Neuronal stem cell (in vitro differentiated cells): Measurements from ENCODE around the gene ZNF827.

Experiments
- DNase-seq: peaks from one replicate; pipeline ENCODE4 v3.0.0-alpha.2; 2013; ENCODE audit warnings: low spot score
- H2AFZ ChIP-seq: one replicate; pipeline ENCODE4 v1.6.1; 2013; ENCODE audit warnings: mild to moderate bottlenecking, low read length, inconsistent platforms
- H2AK5ac ChIP-seq: 2 replicates; pipeline ENCODE4 v1.6.1; 2013; ENCODE audit warnings: low read depth, mild to moderate bottlenecking, inconsistent platforms, low read length, moderate library complexity, mixed read lengths
- H2BK120ac ChIP-seq: 2 replicates; pipeline ENCODE4 v1.6.1; 2013; ENCODE audit warnings: low read depth, mild to moderate bottlenecking, inconsistent platforms, low read length, moderate library complexity, mixed read lengths
- H2BK12ac ChIP-seq: one replicate; pipeline ENCODE4 v1.6.1; 2013; ENCODE audit warnings: low read length, inconsistent platforms
- H2BK15ac ChIP-seq: 2 replicates; pipeline ENCODE4 v1.6.1; 2013; ENCODE audit warnings: mild to moderate bottlenecking, low read length, inconsistent platforms, mixed read lengths
- H2BK5ac ChIP-seq: one replicate; pipeline ENCODE4 v1.6.1; 2013; ENCODE audit warnings: inconsistent platforms, mild to moderate bottlenecking, low read length, moderate library complexity
- H3K14ac ChIP-seq: one replicate; pipeline ENCODE4 v1.6.1; 2013; ENCODE audit warnings: low read length, inconsistent platforms
- H3K18ac ChIP-seq: 2 replicates; pipeline ENCODE4 v1.6.1; 2013; ENCODE audit warnings: low read length, inconsistent platforms
- H3K23ac ChIP-seq: 2 replicates; pipeline ENCODE4 v1.6.1; 2013; ENCODE audit warnings: low read depth, mild to moderate bottlenecking, mixed read lengths, low read length, inconsistent platforms; ENCODE audit not compliant: poor library complexity
- H3K27ac ChIP-seq: replicated peaks from 3 replicates; pipeline ENCODE4 v1.5.1; 2013; ENCODE audit warnings: low read length, inconsistent platforms
- H3K27me3 ChIP-seq, 3 experiments: 2 replicates each; pipeline ENCODE4 v1.6.1; 2013; ENCODE audit warnings: low read length in 3 of 3, mild to moderate bottlenecking in 2 of 3, inconsistent platforms in 1 of 3, low read depth in 1 of 3, mixed read lengths in 1 of 3, moderate library complexity in 1 of 3; ENCODE audit not compliant: control insufficient read depth in 3 of 3, insufficient read depth in 3 of 3
- H3K36me3 ChIP-seq, 2 donors: replicated peaks in 1 of 2; 2 replicates each; pipeline ENCODE4 v1.6.1; 2013; ENCODE audit warnings: low read length in 2 of 2; ENCODE audit not compliant: control insufficient read depth in 2 of 2, insufficient read depth in 2 of 2
- H3K4ac ChIP-seq: 2 replicates; pipeline ENCODE4 v1.6.1; 2013; ENCODE audit warnings: inconsistent platforms, mild to moderate bottlenecking, low read length, moderate library complexity
- H3K4me1 ChIP-seq, 2 donors: 1 replicate in 1 of 2; 2 replicates in 1 of 2; pipeline ENCODE4 v1.6.1; 2013; ENCODE audit warnings: low read length in 2 of 2, low read depth in 1 of 2; ENCODE audit not compliant: control insufficient read depth in 2 of 2, insufficient read depth in 1 of 2
- H3K4me2 ChIP-seq: one replicate; pipeline ENCODE4 v1.6.1; 2013; ENCODE audit warnings: mild to moderate bottlenecking, low read length, inconsistent platforms; ENCODE audit not compliant: insufficient read depth, poor library complexity, severe bottlenecking
- H3K4me3 ChIP-seq, 2 donors: 2 replicates each; pipeline ENCODE4 v1.5.1; 2013; ENCODE audit warnings: low read length in 2 of 2, mild to moderate bottlenecking in 2 of 2, inconsistent platforms in 1 of 2, moderate library complexity in 1 of 2
- H3K79me1 ChIP-seq: one replicate; pipeline ENCODE4 v1.6.1; 2013; ENCODE audit warnings: low read depth, mild to moderate bottlenecking, inconsistent platforms, low read length, moderate library complexity
- H3K9ac ChIP-seq: one replicate; pipeline ENCODE4 v1.6.1; 2013; ENCODE audit warnings: mild to moderate bottlenecking, low read depth, low read length, inconsistent platforms; ENCODE audit not compliant: poor library complexity
- H3K9me3 ChIP-seq, 2 donors: replicated peaks in 1 of 2; 2 replicates each; pipeline versions ENCODE3 to v1.6.1; 2013; ENCODE audit warnings: low read length in 2 of 2, mild to moderate bottlenecking in 2 of 2, inconsistent platforms in 1 of 2, low read depth in 1 of 2, mixed read lengths in 1 of 2, moderate library complexity in 1 of 2; ENCODE audit not compliant: control insufficient read depth in 2 of 2, insufficient read depth in 1 of 2
- H4K8ac ChIP-seq: one replicate; pipeline ENCODE4 v1.6.1; 2013; ENCODE audit warnings: low read depth, mild to moderate bottlenecking, inconsistent platforms, low read length, moderate library complexity
- H4K91ac ChIP-seq: one replicate; pipeline ENCODE4 v1.6.1; 2013; ENCODE audit warnings: low read length, low read depth, mild to moderate bottlenecking, inconsistent platforms; ENCODE audit not compliant: poor library complexity
- WGBS, 2 donors: extraction: QIAGEN DNeasy Blood & Tissue Kit; methylation state at CpG; one replicate each; pipeline ENCODE4 v1.1.7; 2013; ENCODE audit warnings: missing lambda C conversion rate in 2 of 2, mixed read lengths in 1 of 2; ENCODE audit not compliant: insufficient read length in 2 of 2, insufficient replicate concordance in 1 of 2; ENCODE audit errors: extremely low coverage in 2 of 2; 5-methylcytosine and 5-hydroxymethylcytosine counted together

The ZNF827 gene

GRCh38 chr4:145907390-145907789 is 31.2 kb downstream of the ZNF827 start:
- Histone ChIP-seq H3K4ac (no peak overlapping the region), H2BK120ac (no peak overlapping the region), H3K9ac (no peak overlapping the region), H4K91ac (no peak overlapping the region), H3K27me3 (no peaks in the 10 kb centered on the region), H2AK5ac (no peak overlapping the region), H3K36me3 (peaks cover 4 to 21% of the 10 kb centered on the region in 2 donors), H3K14ac (no peak overlapping the region), H3K23ac (no peak overlapping the region), H3K4me1 (peaks cover 8 to 10% of the 10 kb centered on the region in 2 donors), H3K4me2 (no peak overlapping the region), H2AFZ (no peak overlapping the region), H2BK15ac (no peak overlapping the region), H2BK5ac (no peak overlapping the region), H3K4me3 (no peak overlapping the region), H3K9me3 (peaks cover 0 to 6% of the 10 kb centered on the region in 2 donors), H3K79me1 (peaks cover 9% of the 10 kb centered on the region), H2BK12ac (no peak overlapping the region), H3K27ac (no peak overlapping the region), H3K18ac (no peak overlapping the region), H4K8ac (no peak overlapping the region)
- no peak for DNase-seq
- no CpG with 5 or more reads among the region's 4 CpGs for WGBS, 2 donors

DNA sequence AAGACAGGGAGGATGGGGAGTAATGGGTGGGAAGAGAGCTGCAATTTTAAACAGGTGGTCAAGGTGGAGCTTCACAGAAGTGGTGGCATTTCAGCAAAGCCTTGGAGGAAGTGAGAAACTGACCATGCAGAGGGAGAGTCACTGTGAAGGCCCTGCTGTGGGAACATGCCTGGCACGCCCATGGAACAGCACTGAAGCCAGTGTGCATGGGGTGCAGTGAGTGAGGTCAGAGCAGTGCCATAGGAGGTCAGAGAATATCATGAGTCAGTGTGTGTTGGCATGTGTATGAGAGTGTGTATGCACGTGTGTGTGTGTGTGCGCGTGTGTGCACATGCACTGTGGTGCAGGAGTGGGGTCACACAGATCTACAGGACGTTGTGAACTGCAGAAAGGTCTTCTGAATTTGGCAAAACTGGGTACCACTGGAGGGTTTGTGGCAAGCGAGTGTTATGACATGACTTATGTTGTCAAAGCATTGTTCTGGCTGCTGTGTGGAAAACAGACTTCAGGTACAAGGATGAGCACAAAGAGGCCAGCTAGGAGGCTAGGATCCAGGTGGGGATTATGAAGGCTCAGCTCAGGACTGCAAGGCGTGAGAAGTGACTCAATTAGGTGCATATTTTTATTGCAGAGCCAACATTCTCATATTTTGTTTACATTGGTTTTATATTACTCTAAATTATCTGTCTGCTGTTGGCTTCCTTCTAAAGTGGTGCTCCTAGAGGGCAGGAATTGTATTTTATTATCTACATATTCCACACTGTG is 34.0 kb downstream of the ZNF827 start:
- no peak overlapping the region for H4K91ac ChIP-seq
- H3K14ac ChIP-seq = no peak overlapping the region
- H3K9ac ChIP-seq = no peak overlapping the region
- H2AFZ ChIP-seq = no peak overlapping the region
- WGBS, 2 donors = no CpG with 5 or more reads among the region's 7 CpGs
- H3K4me3 ChIP-seq = peak overlapping the region in 1 of 2 donors; percentile 23
- H2BK12ac ChIP-seq = no peak overlapping the region
- no peak for DNase-seq
- no peak overlapping the region for H2BK5ac ChIP-seq
- H3K27me3 ChIP-seq = no peaks in the 10 kb centered on the region
- no peak overlapping the region for H3K23ac ChIP-seq
- peaks cover 0 to 8% of the 10 kb centered on the region in 2 donors for H3K9me3 ChIP-seq
- H3K4ac ChIP-seq = no peak overlapping the region
- peaks cover 9% of the 10 kb centered on the region for H3K79me1 ChIP-seq
- peaks cover 8% of the 10 kb centered on the region in 2 donors for H3K4me1 ChIP-seq
- no peak overlapping the region for H2BK15ac ChIP-seq
- H3K36me3 ChIP-seq = peaks cover 4 to 48% of the 10 kb centered on the region in 2 donors
- no peak overlapping the region for H3K4me2 ChIP-seq
- peak overlapping the region; percentile 42 for H3K18ac ChIP-seq
- no peak overlapping the region for H2AK5ac ChIP-seq
- H4K8ac ChIP-seq = no peak overlapping the region
- no peak overlapping the region for H2BK120ac ChIP-seq
- H3K27ac ChIP-seq = no peak overlapping the region

- no peak overlapping the region for H3K9ac ChIP-seq
- H2AFZ ChIP-seq = no peak overlapping the region
- no peak overlapping the region for H3K4me2 ChIP-seq
- peaks cover 2 to 4% of the 10 kb centered on the region in 2 donors for H3K4me1 ChIP-seq
- no peak overlapping the region for H2BK120ac ChIP-seq
- no peak overlapping the region for H3K4me3 ChIP-seq
- DNase-seq = no peak
- no peak overlapping the region for H3K18ac ChIP-seq
- H3K27me3 ChIP-seq = no peaks in the 10 kb centered on the region
- WGBS, 2 donors = no CpG with 5 or more reads among the region's 13 CpGs
- peaks cover 0 to 8% of the 10 kb centered on the region in 2 donors for H3K9me3 ChIP-seq
- no peak overlapping the region for H3K27ac ChIP-seq
- H4K91ac ChIP-seq = no peak overlapping the region
- H2AK5ac ChIP-seq = no peak overlapping the region
- H3K14ac ChIP-seq = no peak overlapping the region
- no peak overlapping the region for H4K8ac ChIP-seq
- no peak overlapping the region for H2BK12ac ChIP-seq
- no peak overlapping the region for H2BK5ac ChIP-seq
- H3K79me1 ChIP-seq = peaks cover 9% of the 10 kb centered on the region
- H3K36me3 ChIP-seq = peaks cover 4 to 66% of the 10 kb centered on the region in 2 donors
- H2BK15ac ChIP-seq = no peak overlapping the region
- H3K23ac ChIP-seq = peak overlapping the region; percentile 16
- no peak overlapping the region for H3K4ac ChIP-seq
These were observed 36.1 kb downstream of the ZNF827 start for GRCh38 chr4:145902522-145902921.

DNA sequence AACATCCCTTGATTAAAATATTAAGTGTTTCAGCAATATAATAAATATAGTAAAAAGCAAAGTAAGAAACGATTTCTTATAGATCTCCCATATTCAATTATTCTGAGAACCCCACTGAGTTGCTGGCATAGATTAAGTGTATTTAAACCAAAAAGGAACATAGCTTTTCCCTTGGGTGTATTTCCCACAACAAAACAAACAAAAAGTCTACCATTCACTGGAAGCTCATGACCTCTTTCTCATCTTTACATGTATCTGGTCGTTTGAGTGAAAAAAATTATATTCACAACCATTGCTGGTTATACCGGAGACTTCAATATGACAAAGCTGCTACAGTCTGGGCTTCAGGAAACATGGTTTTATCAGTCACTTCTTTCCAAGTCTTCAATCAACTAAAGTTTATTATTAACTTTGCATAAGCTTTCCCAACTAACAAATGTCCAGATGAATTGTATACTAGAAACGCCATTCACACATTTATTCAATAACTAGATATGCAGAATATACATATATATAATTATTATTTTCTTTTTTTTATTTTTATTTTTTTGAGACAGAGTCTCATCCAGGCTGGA is 38.6 kb downstream of the ZNF827 start:
- no peak overlapping the region for H2BK15ac ChIP-seq
- WGBS, 2 donors = no CpG with 5 or more reads among the region's 4 CpGs
- no peak overlapping the region for H3K4ac ChIP-seq
- H2AK5ac ChIP-seq = no peak overlapping the region
- H3K14ac ChIP-seq = no peak overlapping the region
- no peak overlapping the region for H3K18ac ChIP-seq
- no peak overlapping the region for H3K9ac ChIP-seq
- no peak overlapping the region for H3K4me3 ChIP-seq
- no peak overlapping the region for H3K27ac ChIP-seq
- H3K9me3 ChIP-seq = peaks cover 0 to 8% of the 10 kb centered on the region in 2 donors
- H3K4me1 ChIP-seq = peaks cover 0 to 2% of the 10 kb centered on the region in 2 donors
- no peak overlapping the region for H3K23ac ChIP-seq
- no peak overlapping the region for H4K91ac ChIP-seq
- no peak overlapping the region for H2BK120ac ChIP-seq
- H3K79me1 ChIP-seq = peaks cover 9% of the 10 kb centered on the region
- no peak overlapping the region for H2BK12ac ChIP-seq
- no peak overlapping the region for H2BK5ac ChIP-seq
- no peak overlapping the region for H3K4me2 ChIP-seq
- H3K36me3 ChIP-seq = peaks cover 4 to 79% of the 10 kb centered on the region in 2 donors
- no peaks in the 10 kb centered on the region for H3K27me3 ChIP-seq
- DNase-seq = no peak
- H4K8ac ChIP-seq = no peak overlapping the region
- H2AFZ ChIP-seq = no peak overlapping the region
